GM12892 (cell line): Measurements from ENCODE around the gene TMBIM1.

Experiments used
- DNase-seq: peaks from one replicate; pipeline ENCODE4 v3.0.0; 2011; ENCODE audit not compliant: insufficient read length
- FAIRE-seq: peaks from 2 replicates; lab custom pipeline; 2011; peaks lifted over from hg19 to GRCh38; lab: Jason Lieb, UNC
- POLR2A ChIP-seq: IDR thresholded peaks from 2 replicates; pipeline ENCODE4 v1.6.1; 2011; ENCODE audit warnings: low read depth, low read length, control low read depth
- POLR2AphosphoS5 ChIP-seq: IDR thresholded peaks from 2 replicates; pipeline ENCODE4 v1.6.1; 2011; ENCODE audit warnings: low read depth, low read length, control low read depth
- TAF1 ChIP-seq: IDR thresholded peaks from 2 replicates; pipeline ENCODE4 v1.6.1; 2011; ENCODE audit warnings: low read depth, mild to moderate bottlenecking, control low read depth, low read length, borderline replicate concordance

Gene TMBIM1

GRCh38 chr2:218296200-218296599 is 3.9 kb upstream of the TMBIM1 start:
- FAIRE-seq (no peak), DNase-seq (no peak)
- TF ChIP-seq POLR2A (no peak), TAF1 (no peak), POLR2AphosphoS5 (no peak)

GRCh38 chr2:218295029-218295428 is 2.7 kb upstream of the TMBIM1 start:
- no peak for TF ChIP-seq TAF1
- TF ChIP-seq POLR2A: no peak
- no peak for TF ChIP-seq POLR2AphosphoS5
- DNase-seq (no peak), FAIRE-seq (no peak)

- DNase-seq (no peak), FAIRE-seq (no peak)
- TF ChIP-seq TAF1 (no peak), POLR2AphosphoS5 (no peak), POLR2A (no peak)
Measured at GRCh38 chr2:218294430-218295022, 2.2 kb upstream of the TMBIM1 start.

- DNase-seq (no peak), FAIRE-seq (no peak)
- TF ChIP-seq TAF1: no peak
- no peak for TF ChIP-seq POLR2A
- TF ChIP-seq POLR2AphosphoS5: no peak
Measured at GRCh38 chr2:218293715-218294429, 1.6 kb upstream of the TMBIM1 start.

- DNase-seq (no peak), FAIRE-seq (no peak)
- TF ChIP-seq POLR2AphosphoS5: no peak
- TF ChIP-seq TAF1: no peak
- TF ChIP-seq POLR2A: no peak
Measured at GRCh38 chr2:218291318-218292047, 820 bp downstream of the TMBIM1 start.

GRCh38 chr2:218290316-218291261 is 1.7 kb downstream of the TMBIM1 start:
- DNase-seq (peak; percentile 57), FAIRE-seq (peak; percentile 69)
- TF ChIP-seq POLR2A: no peak
- no peak for TF ChIP-seq POLR2AphosphoS5
- no peak for TF ChIP-seq TAF1

- FAIRE-seq (no peak), DNase-seq (no peak)
- TF ChIP-seq POLR2A (no peak), POLR2AphosphoS5 (no peak), TAF1 (no peak)
Measured at GRCh38 chr2:218289639-218290315, 2.5 kb downstream of the TMBIM1 start.

GRCh38 chr2:218286570-218287459 is 5.5 kb downstream of the TMBIM1 start:
- DNase-seq (peak; percentile 76), FAIRE-seq (peak; percentile 81)
- TF ChIP-seq POLR2A: no peak
- no peak for TF ChIP-seq TAF1
- TF ChIP-seq POLR2AphosphoS5: no peak; the same call in 1 of the 2 replicates

GRCh38 chr2:218285604-218286003 is 6.7 kb downstream of the TMBIM1 start:
- no peak for FAIRE-seq
- no peak for DNase-seq
- TF ChIP-seq POLR2A: no peak
